SK-N-SH (cell line): ENCODE data around the gene SMYD4.

Source experiments
- CTCF ChIP-seq: fragments of 200-600 bp; sonication (generic); IDR thresholded peaks from 2 replicates; pipeline ENCODE4 v1.6.1; 2017; ENCODE audit warnings: antibody characterized with exemption, mild to moderate bottlenecking, moderate library complexity
- RCOR1 ChIP-seq: fragments of 150-350 bp; IDR thresholded peaks from 2 replicates; pipeline ENCODE4 v1.6.1; 2017; ENCODE audit warnings: antibody characterized with exemption, low read length
- TCF12 ChIP-seq: IDR thresholded peaks from 2 replicates; pipeline ENCODE4 v1.4.0; 2012

DNA sequence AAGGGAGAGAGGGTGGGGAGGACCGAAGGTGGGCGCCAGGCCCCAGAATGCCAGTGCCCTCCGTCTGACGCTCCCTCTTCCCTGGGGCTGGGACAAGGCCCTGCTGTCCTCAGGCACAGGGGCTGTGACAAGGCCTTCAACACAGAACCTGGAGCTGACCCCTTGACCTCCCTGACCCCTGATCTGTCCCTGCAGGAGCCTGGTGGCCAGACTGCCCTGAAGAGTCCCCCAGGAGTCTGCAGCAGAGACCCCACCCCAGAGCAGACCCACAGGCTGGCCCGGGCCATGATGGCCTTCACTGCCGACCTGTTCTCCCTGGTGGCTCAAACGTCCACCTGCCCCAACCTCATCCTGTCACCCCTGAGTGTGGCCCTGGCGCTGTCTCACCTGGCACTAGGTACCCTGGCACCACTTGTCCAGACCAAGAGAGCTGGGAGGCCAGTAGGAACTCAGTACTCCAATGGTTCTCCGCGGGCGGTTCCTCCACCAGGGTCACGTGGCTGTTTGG, 84.1 kb downstream of the SMYD4 start:
- TF ChIP-seq RCOR1 (no peak), CTCF (no peak), TCF12 (no peak)
